Mesothelial cell of epicardium (in vitro differentiated cells): ENCODE data around the gene INSC. TPM values are rescaled to one million over a fixed set of nuclear protein-coding genes. Genes with fewer than 3 reads are reported as not detected.

ENCODE experiments used
- DNase-seq, 2 experiments: peaks; one replicate each; pipeline ENCODE4 v3.0.0; 2021; ENCODE audit warnings: low spot score in 2 of 2; ENCODE audit not compliant: unreplicated experiment in 2 of 2
- H3K27ac Mint-ChIP-seq: 2 replicates; pipeline ENCODE4 v1.8.0; 2021; ENCODE audit warnings: mixed read lengths
- H3K27me3 Mint-ChIP-seq: 2 replicates; pipeline ENCODE4 v1.8.0; 2021; ENCODE audit warnings: low read depth, mixed read lengths
- H3K36me3 Mint-ChIP-seq: 2 replicates; pipeline ENCODE4 v1.8.0; 2021; ENCODE audit warnings: mixed read lengths
- H3K4me1 Mint-ChIP-seq: 2 replicates; pipeline ENCODE4 v1.8.0; 2021; ENCODE audit warnings: mixed read lengths
- H3K4me3 Mint-ChIP-seq: 2 replicates; pipeline ENCODE4 v1.8.0; 2021; ENCODE audit warnings: mild to moderate bottlenecking, moderate library complexity, mixed read lengths
- H3K9me3 Mint-ChIP-seq: 2 replicates; pipeline ENCODE4 v1.8.0; 2021; ENCODE audit warnings: mixed read lengths
- total RNA-seq: library from RNA; stranded (reverse); gene quantifications from 3 replicates; pipeline ENCODE4 v1.2.1, GENCODE V29; 2021
- TF ChIP-seq, protein P1 (sequence below): fragments of 200-600 bp; sonication (generic); IDR thresholded peaks from one replicate; pipeline ENCODE4 v1.5.0; 2021; ENCODE audit warnings: antibody characterized with exemption; ENCODE audit not compliant: unreplicated experiment

The INSC gene
- total RNA-seq, 1 donor from 2014 or later, result not detected

DNA sequence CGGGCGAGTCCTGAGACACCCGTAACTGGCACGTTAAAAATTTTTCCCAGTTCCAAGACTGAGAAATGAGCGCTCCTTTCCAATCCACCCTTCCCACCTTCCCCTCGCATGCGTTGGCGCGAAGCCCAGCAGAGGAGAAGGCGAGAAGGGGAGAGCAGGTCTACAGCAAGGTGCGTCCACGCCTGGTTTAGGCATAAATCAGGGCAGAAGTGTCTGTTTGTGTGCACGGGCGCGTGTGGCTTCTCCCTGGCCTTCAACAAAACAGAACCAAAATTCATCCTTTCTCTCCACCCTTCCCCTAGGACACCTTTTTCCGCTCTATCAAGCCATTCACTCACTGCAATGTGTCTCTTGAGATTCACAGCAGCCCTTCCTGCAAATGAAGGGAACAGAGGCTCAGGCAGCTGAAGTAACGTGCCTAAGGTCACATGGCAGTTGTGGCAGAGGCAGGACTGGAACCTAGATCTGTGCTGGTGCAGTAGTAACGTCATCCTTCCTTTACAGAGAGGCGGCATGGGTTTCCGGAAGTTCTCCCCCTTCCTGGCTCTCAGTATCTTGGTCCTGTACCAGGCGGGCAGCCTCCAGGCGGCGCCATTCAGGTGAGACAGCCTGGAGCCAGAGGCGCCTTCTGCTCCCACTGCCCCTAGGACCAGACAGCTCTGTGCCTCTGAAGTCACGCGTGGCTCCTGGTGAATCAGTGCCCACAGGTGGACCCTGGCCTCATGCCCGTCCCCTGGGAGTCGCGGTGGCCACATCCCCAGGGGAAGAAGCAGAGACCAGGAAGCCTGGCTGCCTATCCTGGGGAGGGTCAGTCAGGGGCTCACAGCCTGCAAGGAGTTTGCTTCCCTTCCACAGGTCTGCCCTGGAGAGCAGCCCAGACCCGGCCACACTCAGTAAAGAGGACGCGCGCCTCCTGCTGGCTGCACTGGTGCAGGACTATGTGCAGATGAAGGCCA is 40.2 kb upstream of the INSC start:
- TF ChIP-seq, protein P1, sequence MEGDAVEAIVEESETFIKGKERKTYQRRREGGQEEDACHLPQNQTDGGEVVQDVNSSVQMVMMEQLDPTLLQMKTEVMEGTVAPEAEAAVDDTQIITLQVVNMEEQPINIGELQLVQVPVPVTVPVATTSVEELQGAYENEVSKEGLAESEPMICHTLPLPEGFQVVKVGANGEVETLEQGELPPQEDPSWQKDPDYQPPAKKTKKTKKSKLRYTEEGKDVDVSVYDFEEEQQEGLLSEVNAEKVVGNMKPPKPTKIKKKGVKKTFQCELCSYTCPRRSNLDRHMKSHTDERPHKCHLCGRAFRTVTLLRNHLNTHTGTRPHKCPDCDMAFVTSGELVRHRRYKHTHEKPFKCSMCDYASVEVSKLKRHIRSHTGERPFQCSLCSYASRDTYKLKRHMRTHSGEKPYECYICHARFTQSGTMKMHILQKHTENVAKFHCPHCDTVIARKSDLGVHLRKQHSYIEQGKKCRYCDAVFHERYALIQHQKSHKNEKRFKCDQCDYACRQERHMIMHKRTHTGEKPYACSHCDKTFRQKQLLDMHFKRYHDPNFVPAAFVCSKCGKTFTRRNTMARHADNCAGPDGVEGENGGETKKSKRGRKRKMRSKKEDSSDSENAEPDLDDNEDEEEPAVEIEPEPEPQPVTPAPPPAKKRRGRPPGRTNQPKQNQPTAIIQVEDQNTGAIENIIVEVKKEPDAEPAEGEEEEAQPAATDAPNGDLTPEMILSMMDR, result peak; percentile 86

DNA sequence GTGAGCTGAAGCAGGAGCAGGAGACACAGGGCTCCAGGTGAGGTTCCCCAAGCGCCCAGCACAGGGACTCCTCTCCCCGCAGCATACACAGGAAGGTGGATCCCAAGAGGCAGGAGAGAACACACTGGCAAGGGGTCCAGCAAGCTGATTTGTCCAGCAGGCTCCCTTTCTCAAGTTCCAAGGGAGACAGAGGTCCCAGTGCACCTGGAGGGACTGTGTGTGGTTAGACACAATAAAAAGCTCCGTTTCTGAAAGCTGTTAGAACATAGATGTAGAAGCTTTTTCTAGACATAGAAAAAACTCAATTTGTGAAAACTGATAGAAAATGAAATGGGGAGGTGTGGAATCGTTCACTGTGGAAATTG is 39.6 kb upstream of the INSC start:
- H3K9me3 Mint-ChIP-seq, result peaks cover 8% of the 10 kb centered on the region
- no peak for DNase-seq
- no peaks in the 10 kb centered on the region for H3K36me3 Mint-ChIP-seq
- H3K4me3 Mint-ChIP-seq, result no peak overlapping the region
- peaks cover 3% of the 10 kb centered on the region for H3K4me1 Mint-ChIP-seq
- H3K27me3 Mint-ChIP-seq, result peaks cover 49% of the 10 kb centered on the region
- TF ChIP-seq, protein P1, result no peak
- H3K27ac Mint-ChIP-seq, result no peak overlapping the region

More for the DNA sequence above, 40.2 kb upstream of the INSC start:
- peak; percentile 76 to 95 for DNase-seq
- Mint-ChIP-seq H3K9me3 (peaks cover 12% of the 10 kb centered on the region), H3K4me1 (peaks cover 3% of the 10 kb centered on the region), H3K27me3 (peaks cover 42% of the 10 kb centered on the region), H3K36me3 (no peaks in the 10 kb centered on the region), H3K4me3 (no peak overlapping the region), H3K27ac (no peak overlapping the region)

DNA sequence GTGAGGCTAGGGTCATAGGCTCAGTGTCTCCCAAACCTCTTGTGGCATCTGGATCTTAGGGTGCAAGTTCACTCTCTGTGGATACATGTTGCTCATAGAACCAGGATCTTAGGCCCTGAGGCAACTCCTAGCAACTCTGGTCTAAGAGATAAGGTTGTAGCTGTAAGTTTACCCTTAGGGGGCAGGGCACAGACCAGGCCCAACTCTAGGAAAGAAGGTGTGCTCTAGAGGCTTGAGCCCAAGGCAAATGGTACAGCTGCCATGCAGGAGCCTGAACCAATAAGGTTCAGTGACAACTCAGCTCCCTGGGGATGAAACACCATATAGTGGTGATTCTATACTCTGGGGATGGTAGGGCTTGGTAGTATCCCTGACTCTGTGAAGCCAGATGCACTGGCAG is 23.5 kb upstream of the INSC start:
- Mint-ChIP-seq H3K4me1 (no peaks in the 10 kb centered on the region), H3K9me3 (peaks cover 21% of the 10 kb centered on the region), H3K36me3 (no peaks in the 10 kb centered on the region), H3K27ac (no peak overlapping the region), H3K4me3 (no peak overlapping the region), H3K27me3 (peaks cover 22% of the 10 kb centered on the region)
- DNase-seq, result no peak
- TF ChIP-seq, protein P1, result no peak

DNA sequence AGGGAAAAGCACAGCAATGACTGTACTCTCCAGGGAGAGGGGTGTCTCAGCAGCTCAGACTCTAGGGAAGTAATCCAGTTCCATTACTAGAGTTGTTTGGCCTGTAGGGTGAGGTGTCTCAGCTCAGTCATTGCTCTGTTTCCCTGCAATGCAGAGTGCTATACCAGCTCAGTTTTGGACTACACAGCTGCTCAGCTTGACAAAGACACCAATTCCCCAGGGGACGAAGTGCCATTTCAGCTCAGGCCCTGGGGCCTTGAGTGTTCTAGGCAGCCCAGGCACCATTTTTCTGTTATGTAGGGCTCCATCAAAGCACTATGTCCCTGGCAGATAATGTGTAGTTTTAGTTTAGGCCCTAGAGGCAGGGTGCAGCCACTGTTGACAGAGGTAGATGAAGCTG is 23.1 kb upstream of the INSC start:
- Mint-ChIP-seq H3K4me3 (no peak overlapping the region), H3K36me3 (no peaks in the 10 kb centered on the region), H3K9me3 (peaks cover 17% of the 10 kb centered on the region), H3K27ac (no peak overlapping the region), H3K27me3 (peaks cover 18% of the 10 kb centered on the region), H3K4me1 (no peaks in the 10 kb centered on the region)
- TF ChIP-seq, protein P1, result no peak
- no peak for DNase-seq

DNA sequence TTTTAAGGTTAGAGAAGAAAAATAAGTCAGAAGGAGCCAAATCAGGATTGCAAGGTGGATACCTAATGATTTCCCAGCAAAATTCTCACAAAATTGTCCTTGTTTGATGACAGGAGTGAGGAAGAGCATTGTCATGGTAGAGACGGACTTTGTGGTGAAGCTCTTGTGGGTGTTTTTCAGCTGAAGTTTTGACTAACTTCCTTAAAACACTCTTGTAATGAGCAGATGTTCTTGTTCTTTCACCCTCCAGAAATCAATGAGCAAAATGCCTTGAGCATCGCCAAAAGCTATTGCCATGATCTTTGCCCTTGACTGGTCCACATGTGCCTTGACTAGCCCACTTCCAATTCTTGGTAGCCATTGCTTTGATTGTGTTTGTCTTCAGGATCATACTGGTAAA is 21.3 kb upstream of the INSC start:
- Mint-ChIP-seq H3K9me3 (peaks cover 3% of the 10 kb centered on the region), H3K4me3 (no peak overlapping the region), H3K36me3 (no peaks in the 10 kb centered on the region), H3K27me3 (peaks cover 20% of the 10 kb centered on the region), H3K4me1 (no peaks in the 10 kb centered on the region), H3K27ac (no peak overlapping the region)
- DNase-seq, result no peak
- TF ChIP-seq, protein P1, result no peak
